Islet of Langerhans (tissue), 1 donor: ENCODE data around the gene MAN1A1.

Source experiments
- FAIRE-seq: peaks from one replicate; lab custom pipeline; 2011; peaks lifted over from hg19 to GRCh38; lab: Jason Lieb, UNC

The MAN1A1 gene

DNA sequence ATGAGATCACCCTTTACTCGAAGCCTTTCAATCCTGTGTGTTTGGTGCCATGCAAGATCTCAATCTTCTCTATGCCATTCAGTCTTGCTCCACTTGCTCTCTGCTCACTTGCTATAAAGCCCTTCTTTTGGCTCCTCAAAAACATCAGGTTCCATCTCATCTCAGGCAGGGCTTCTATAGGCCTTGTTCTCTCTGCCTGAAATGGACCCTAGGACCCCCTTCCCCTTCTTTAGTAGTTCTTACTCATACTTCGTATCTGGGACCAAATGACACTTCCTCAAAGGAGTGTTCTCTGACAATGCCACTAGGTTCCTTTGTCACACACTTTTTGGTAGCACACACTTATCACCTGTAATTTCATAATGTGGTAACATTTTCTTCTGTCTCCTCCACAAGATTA is 154.4 kb downstream of the MAN1A1 start:
- no peak for FAIRE-seq

DNA sequence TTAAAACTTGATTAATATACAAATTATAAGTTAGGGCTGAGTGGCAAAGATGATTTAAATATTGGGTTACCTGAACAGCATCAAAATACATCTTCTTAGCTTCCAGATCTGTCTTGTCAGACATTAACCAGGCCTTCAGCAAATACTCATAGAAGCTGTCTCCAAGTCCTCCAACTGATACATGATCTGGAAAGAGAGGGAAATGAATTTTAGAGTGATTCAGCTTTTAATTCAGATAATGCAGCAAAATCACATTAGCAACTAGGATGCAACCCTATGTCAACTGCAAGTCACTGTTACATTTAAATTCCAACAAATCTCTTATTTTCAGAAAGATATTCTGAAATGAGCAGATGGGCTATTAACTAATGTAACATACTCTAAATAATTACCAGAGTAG is 155.9 kb downstream of the MAN1A1 start:
- no peak for FAIRE-seq

DNA sequence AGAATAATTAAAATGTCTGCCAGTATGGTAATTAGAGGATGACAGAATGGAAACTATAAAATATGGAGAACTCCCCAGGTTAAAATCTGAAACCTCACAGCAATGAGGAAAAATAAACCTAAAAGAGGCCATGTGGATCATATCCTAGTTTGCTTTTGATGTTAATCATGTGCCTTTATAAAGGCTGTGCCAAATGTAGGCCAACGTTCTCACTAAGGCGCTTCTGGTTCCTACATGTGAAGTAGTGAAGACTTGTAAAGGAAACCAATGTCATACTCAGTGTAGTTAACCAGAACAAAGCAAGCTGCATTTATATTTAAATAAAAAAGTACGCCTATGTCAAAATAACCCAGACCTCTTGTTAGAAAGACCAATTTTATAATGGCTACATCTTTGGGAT is 157.4 kb downstream of the MAN1A1 start:
- no peak for FAIRE-seq

DNA sequence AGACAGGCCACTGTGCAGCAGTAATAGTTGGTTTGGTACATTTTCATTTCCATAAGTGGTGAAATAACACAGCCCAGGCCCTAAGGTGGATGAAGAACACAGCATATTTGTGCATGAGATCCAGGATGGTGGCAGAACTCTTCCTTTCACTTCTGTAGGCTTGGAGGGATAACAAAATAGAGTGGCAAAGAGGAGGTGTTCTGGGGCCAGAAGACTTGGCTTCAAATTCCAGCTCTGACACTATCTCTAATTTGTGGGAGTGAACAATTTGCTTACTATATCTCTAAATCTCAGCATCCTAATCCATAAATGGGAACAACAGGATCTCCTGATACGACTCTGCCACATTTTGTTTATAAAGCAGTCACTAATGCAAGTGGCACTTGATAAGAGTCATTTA is 159.4 kb downstream of the MAN1A1 start:
- FAIRE-seq = no peak

DNA sequence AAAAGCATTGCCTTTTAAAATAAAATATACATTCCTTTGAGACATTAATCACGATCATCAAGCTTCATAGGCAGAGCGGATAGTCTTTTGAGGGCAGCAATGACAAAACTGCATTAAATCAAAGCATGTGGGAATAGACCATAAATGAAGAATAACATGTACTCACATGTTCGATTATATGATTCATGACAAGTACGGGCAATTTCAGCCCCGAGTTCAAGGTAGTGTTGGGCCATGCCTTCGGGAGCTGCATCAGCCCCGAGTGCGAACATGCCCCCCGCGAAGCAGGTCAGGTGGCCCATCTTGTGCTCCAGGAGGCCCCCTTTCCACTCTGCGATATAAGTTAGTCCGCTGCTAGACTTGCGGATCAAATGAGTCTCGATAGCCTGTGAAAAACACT is 160.1 kb downstream of the MAN1A1 start:
- FAIRE-seq = no peak

DNA sequence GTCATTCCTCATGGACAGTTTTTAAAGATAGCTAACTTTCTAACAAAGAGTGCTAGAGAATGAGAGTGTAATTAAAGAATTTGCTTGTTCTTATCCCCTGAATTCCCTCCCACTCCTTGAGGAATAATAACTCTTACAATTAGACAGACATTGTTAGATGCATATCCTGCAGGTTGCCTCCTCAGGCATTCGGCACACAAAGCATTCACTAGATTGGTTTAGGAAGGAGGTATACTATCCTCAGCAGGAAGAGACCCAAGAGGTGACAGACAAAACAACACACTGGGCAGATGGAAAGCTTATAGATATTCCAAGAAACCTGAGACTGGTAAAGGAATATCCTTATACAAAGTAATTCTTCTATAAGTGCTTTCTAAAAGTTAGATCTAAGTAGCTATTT is 162.0 kb downstream of the MAN1A1 start:
- no peak for FAIRE-seq

DNA sequence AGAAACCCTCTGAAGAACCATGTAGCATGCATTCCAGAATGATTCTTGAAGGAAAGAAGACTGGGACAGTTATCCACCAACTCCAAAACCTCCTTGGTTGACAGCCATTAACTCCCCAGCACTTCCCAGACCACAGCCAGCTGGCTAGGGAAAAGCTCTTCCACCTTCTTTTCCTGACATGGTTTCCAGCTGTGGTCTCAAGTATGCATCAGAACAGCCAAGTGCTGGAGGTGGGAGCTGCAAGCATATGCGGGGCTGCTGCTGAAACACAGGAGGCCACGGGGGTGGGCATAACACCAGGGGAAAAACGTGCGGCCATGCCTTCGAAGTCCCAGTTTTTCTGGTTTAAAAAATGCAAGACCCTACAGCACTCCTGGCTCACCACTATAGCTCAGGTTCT is 163.1 kb downstream of the MAN1A1 start:
- no peak for FAIRE-seq

DNA sequence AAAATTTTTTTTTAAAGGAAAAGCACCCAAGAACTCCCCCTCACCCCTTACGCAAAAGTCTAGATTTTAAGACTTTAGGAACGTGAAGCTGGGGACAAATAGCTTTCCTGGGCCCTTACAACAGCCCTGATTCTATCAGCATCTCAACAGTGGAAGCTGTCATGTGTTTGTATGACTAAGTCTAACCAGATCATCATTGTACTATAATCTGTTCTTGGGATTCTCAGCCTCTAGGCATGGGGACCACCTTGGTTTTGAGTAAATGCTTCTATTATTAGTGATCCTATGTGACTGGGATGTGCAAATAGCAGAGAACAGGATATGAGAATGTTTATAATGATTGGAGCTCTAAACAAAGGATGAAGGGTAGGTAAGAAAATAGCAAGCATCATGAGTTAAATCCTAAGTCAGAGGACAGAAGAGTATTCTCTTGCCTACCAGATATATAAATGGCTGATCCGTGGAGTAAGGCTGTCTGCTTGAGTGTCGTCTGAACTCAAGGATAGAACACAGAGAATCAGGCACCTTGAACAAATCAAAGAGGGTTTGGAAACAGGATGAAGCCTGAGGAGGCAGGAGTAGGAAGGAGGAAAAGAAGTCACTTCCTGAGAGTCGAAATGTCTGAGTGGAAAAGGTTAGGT is 165.4 kb downstream of the MAN1A1 start:
- no peak for FAIRE-seq

DNA sequence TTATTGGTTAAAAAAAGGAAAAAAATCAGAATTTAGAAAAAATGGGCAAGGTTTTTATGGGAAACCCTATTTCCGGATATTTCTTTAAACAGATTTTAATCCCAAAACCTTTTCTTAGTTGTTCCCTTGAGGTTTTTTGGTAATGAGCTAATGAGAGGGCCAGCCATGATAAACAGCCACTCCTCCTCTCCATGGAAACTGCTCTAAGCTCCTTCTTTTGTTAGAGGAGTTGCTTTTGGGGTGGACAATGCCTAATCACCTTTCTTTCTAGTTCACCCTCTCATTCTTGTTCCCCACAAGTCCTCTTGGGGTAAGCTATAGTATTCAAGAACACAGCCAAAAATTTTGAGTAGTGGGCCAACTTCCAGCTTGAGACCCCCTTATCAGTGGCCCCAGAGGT is 166.1 kb downstream of the MAN1A1 start:
- peak; percentile 9 for FAIRE-seq

DNA sequence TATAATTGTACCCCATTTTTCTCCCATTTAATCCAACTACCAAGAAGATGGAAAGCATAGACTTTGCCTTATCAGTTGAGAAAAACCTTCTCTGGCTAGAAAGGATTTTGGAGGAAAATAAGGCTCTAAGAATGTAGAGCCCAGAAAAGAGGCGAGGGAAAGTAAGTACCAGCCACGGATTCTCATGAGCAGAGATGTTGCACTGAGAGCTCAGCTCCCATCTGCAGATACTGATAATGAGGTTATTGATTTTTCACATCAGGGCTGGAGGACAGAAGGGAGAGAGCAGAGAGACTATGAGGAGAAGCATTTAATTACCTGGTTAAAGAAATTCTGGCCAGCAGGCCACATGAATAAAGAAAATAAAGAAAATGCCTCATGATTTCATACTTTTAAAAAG is 166.7 kb downstream of the MAN1A1 start:
- no peak for FAIRE-seq

DNA sequence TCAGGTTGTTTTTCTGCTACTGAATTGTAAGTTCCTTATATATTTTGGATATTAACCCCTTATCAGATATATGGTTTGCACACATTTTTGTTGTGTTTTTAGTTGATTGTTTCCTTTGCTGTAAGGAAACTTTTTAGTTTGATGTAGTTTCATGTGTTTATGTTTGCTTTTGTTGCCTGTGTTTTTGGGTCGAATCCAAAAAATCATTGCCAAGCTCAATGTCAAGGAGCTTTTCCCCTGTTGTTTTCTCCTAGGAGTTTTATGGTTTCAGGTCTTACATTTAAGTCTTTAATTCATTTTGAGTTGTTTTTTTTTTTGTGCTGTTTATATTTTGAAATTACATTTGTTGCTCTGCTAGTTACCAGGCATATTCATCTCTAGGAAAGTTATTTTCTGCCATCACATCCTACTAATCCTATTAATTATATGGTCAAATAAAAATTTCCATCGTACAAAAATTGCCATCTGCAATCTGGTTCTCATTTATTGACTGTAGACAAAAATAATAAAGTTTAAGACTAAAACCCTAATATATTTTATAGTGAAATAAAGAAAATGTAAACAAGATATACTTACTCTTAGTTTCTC is 167.3 kb downstream of the MAN1A1 start:
- peak; percentile 76 for FAIRE-seq

DNA sequence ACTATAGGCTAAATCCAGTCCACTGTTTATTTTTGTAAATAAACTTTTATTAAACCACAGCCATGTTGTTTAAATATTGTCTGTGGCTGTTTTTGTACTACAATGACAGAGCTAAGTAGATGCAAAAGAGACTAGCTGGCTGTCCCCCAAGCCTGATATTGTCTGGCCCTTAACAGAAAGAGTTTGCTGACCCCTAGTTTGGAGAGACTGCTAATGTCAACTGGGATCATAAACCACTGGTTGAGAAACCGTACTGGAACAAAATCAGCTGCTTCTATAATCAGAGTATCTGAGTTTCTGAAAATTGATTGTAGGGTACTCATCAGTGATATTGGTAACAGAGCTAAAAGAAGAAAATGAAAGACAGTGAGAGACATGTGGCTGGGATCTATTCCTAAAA is 168.5 kb downstream of the MAN1A1 start:
- FAIRE-seq = no peak

DNA sequence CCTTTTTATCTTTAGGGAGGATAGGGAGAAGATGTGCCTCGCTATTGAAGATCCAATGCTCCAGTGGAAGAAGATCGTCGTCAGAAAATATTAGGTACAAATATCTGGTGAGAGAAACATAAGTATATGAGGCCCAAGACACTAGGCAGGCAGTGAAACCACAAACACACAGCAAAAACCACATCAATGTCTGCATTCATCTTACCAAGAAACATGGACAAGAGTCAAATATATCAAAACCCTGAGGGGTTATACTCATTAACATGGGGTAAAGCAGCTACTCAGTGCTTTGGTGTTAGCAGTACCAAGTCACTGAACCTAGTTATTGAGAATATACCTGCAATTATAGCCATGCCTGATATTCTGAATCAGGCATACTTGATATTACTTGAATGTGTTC is 169.7 kb downstream of the MAN1A1 start:
- no peak for FAIRE-seq

DNA sequence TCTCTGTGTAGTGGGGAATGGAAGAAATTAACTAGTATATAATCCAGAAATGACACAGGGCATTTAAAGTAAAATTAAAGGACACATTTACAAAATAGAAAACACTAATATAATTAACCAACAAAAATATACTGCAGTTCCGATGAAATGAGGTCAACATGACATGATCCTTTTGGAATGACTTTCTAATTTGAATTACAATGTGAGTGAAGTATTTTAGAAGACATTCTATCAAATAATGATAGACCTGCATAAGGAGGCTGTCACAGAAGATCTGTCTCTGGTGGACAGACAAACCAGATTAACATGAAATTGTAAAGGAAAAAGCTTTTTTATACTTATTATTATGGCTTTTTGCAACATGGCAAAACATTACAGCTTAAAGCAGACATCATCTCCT is 170.5 kb downstream of the MAN1A1 start:
- FAIRE-seq = peak; percentile 82

DNA sequence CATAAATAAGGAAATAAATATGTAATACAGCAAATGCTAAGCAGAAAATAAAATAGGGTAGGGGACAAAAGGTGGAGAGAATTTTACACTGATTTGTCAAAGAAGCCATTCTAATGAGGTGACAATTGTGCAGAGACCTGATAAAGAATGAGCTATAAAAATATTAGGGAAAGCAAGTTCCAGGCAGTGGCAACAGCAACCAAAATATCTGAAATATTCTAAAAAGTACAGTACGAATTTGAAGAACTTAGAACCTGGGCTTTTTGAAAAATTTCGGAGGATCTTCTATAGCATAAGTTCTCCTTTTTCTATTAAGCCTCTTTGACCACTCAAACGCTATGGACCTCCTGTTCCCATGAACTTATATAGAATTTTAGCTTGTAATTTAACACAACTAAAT is 173.1 kb downstream of the MAN1A1 start:
- no peak for FAIRE-seq

DNA sequence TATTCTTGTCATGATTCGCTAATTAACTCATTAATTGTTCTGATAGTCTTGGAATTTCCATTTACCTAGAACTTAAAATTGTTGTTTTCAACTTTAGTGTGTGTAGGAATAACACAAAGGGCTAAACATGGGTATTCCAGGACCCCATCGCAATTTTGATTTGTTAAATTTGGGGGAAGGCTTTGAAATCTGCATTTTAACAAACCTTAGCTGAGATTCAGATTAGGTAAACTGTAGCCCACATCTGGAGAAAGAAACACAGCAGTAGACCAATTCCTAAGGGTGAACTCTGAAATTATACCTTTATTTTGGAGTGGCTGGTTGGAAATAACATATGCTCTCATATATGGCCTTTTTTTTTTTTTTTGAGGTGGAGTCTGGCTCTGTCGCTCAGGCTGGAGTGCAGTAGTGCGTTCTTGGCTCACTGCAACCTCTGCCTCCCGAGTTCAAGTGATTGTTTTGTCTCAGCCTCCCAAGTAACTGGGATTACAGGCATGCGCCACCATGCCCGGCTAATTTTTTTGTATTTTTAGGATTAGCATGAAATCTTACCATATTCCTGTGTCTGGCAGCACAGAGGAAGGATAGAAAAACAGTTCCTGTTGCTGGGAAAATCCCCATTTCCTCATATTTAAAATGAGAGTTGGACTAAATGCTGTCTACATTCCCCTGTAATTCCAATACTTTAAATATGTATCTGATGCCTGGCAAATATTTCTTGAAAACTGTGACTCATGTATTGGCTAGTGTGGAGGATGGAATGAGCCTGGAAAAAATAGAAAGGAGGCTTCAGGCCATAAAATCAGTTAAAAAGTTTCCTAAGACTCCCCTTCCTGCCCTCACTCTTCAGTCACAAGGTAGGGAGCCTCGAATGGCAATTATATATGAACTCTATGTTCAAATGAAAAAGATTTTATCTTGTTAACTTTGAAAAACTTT is 174.4 kb downstream of the MAN1A1 start:
- no peak for FAIRE-seq

DNA sequence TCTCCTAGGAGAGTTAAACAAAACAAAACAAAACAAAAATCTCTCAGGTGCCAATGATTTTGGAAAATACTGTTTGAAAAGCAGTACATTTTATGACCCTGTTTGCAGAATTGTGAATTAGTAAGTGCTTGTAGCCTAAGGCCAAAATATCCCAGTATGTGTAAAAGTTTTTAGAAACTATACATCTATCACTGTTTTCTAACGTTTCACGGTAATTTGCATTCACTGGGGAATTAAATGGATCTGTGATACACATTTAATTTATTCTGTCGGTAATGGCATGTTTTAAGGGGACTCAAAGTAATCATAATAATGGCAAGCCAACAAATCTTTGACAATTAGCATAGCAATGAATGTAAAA is 175.5 kb downstream of the MAN1A1 start:
- no peak for FAIRE-seq

DNA sequence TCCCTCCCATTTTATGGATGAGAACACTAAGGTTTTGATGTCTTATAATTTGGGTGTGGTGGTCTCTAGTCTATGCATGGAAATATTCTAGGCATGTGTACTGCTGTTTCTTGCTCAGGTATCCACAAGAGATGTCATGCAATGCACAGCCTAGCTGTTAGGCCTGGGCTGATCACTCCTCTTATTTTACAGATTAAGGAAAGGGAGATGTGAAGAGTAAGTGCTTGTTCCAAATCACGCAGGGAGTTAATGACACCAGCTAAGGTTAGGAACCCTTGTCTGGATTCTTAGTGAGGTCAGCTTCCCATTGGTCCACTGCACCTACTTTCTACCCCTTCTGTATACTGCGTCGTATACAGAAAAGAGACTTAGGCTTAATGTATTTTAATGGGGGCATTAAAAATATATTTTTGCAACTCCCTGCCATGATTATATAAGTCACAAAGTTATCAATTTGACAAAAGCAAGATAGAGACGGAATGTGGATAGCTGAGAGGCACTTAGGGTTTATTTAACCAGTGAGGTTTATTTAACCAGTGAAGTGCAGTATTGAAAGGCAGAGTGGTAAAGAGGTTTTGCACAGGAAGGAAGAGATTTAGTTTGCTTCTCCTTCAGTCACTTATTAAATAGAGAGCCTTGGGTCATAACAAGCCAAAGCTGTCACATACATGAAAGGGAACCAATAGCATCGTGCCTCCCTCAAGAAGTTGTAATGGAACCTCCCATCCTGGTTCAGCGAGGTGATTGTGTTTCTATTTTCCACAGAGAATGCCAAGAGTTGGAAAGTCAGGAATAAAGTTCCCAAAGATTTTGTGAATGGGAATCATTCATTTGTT is 176.1 kb downstream of the MAN1A1 start:
- no peak for FAIRE-seq

DNA sequence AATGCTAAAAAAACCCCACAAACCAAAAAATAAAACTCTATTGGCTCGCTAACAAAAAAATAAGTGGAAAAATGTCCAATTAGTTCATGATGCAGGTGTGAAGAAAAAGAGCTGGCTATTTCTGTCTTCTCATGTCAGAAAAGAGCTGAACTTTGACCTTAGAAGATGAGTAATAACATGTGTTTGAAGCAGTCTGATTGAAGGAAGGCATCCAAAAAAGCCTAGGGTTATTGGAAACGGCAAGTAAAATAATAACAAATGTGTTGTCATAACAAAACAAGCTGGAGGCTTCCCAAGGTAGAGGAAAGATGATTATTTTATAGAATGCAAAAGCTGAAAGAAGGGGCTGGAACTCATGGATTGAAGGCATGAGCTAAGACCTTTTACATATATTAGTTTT is 176.7 kb downstream of the MAN1A1 start:
- FAIRE-seq = no peak

DNA sequence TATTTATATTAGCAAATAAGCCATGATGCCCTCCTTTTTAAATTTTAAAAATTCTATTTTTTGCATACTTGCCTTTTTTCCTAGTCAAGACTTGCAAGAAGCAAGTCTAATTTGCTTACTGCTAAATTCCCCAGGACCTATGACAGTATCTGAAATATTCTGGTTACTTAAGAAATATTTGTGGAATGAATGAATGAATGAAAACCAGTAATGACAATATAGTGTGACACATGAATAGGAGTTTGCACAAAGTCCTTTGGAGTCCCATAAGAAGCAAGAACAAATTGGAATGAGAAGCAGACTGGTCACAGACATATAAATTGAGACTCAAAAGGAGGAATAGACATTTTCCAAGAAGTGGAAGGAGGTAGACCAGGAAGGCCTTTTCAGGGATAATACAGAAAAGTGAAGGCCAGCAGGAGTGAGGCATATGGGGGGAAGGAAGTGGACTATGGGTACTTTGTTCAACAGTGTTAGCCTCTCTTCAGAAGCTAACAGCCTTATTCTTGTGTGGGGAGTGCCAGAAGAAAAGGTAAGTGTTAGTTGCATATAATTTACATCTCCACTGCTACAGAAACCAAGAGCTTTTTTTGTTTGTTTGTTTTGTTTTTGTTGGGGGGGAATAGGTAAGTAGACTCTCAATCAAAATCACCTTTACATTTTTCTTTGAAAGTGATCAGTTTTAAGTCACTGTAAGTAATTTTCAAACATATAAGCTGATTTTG is 177.5 kb downstream of the MAN1A1 start:
- FAIRE-seq = no peak

DNA sequence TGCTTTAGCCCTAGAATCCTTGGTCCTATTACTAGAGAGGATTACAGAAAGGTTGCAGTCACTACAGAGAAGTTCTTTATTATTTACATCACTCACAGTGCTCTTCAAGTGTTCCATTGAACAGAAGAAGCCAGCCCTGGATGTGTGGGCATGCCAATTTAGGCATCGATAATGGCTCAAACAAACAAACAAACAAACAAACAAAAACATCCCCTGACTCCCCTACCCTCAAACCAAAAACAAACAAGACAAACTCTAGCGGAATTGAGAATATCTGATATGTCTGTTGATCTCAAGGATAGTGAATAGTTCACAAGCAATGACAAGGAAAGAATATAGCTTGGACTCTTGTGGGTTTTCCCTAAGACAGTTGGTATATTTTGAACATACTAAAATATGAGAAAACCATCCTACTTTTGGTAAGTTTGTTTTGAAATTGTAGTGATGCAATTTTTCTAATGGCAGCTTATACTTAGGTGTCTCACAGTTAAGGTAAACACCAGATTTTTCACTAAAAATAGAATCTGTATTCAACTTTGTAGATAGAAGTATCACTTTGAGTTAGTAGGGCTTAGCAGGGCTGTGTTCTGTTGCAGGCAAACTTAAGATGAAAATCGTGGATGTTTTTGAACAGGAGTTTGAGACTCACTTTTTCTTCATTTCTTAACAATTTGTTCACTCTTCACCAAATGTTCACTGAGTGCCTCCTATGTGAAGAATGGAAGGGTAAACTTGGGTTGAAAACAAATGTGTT is 178.3 kb downstream of the MAN1A1 start:
- no peak for FAIRE-seq
